ENCODE measurements around the gene TMEM123.

DNA sequence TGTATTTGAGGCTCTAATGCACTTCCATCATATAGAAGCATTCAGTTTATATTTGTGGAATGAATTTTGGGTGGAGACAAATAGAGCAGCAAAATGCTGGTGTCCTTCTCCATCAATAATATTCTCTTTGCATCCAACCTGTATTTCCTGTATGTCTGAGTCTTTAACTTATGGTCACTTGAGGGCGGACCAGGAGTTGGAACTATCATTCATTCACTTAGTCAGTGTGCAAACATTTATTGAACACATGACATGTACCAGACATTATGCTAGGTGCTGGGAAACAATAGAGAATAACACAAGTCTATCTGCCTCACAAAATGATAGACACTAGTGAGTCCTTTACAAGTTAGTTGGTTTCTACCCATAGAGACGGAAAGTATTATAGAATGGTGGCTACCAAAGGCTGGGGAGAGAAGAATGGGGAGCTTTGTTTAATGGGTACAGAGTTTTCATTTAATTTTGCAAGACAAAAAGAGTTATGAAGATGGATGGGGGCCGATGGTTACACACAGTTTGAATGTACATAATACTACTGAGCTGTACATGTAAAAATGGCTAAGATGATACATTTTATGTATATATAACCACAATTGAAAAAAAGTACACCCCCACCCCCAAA is 4.6 kb upstream of the TMEM123 start:
- TF ChIP-seq ZFP3 (CRISPR knock-in tag; IDR thresholded peaks at IDR 0.05) (no peak), TOX (CRISPR knock-in tag; IDR thresholded peaks at IDR 0.05; ENCODE audit: borderline replicate concordance) (no peak), ZNF70 (CRISPR knock-in tag; IDR thresholded peaks at IDR 0.05) (no peak), SNAI2 (CRISPR knock-in tag; IDR thresholded peaks at IDR 0.05) (no peak)
- TF ChIP-seq, protein P1, sequence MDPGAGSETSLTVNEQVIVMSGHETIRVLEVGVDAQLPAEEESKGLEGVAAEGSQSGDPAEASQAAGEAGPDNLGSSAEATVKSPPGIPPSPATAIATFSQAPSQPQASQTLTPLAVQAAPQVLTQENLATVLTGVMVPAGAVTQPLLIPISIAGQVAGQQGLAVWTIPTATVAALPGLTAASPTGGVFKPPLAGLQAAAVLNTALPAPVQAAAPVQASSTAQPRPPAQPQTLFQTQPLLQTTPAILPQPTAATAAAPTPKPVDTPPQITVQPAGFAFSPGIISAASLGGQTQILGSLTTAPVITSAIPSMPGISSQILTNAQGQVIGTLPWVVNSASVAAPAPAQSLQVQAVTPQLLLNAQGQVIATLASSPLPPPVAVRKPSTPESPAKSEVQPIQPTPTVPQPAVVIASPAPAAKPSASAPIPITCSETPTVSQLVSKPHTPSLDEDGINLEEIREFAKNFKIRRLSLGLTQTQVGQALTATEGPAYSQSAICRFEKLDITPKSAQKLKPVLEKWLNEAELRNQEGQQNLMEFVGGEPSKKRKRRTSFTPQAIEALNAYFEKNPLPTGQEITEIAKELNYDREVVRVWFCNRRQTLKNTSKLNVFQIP (CRISPR knock-in tag; IDR thresholded peaks at IDR 0.05; ENCODE audit: borderline replicate concordance, low read depth), result no peak
- TF ChIP-seq, protein P2, sequence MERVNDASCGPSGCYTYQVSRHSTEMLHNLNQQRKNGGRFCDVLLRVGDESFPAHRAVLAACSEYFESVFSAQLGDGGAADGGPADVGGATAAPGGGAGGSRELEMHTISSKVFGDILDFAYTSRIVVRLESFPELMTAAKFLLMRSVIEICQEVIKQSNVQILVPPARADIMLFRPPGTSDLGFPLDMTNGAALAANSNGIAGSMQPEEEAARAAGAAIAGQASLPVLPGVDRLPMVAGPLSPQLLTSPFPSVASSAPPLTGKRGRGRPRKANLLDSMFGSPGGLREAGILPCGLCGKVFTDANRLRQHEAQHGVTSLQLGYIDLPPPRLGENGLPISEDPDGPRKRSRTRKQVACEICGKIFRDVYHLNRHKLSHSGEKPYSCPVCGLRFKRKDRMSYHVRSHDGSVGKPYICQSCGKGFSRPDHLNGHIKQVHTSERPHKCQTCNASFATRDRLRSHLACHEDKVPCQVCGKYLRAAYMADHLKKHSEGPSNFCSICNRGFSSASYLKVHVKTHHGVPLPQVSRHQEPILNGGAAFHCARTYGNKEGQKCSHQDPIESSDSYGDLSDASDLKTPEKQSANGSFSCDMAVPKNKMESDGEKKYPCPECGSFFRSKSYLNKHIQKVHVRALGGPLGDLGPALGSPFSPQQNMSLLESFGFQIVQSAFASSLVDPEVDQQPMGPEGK (CRISPR knock-in tag; IDR thresholded peaks at IDR 0.05; ENCODE audit: borderline replicate concordance), result no peak
- TF ChIP-seq, protein P3, sequence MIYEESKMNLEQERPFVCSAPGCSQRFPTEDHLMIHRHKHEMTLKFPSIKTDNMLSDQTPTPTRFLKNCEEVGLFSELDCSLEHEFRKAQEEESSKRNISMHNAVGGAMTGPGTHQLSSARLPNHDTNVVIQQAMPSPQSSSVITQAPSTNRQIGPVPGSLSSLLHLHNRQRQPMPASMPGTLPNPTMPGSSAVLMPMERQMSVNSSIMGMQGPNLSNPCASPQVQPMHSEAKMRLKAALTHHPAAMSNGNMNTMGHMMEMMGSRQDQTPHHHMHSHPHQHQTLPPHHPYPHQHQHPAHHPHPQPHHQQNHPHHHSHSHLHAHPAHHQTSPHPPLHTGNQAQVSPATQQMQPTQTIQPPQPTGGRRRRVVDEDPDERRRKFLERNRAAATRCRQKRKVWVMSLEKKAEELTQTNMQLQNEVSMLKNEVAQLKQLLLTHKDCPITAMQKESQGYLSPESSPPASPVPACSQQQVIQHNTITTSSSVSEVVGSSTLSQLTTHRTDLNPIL (CRISPR knock-in tag; IDR thresholded peaks at IDR 0.05; ENCODE audit: low read depth), result no peak
